IMR-90 (cell line): ENCODE results near the gene GLO1.

ENCODE experiments used
- CEBPB ChIP-seq: IDR thresholded peaks from 2 replicates; pipeline ENCODE4 v1.6.1; 2012; ENCODE audit warnings: low read depth, low read length, improper control_type of control experiment
- FOS ChIP-seq: fragments of 150-350 bp; IDR thresholded peaks from 2 replicates; pipeline ENCODE4 v1.6.1; 2016; ENCODE audit warnings: low read depth, low read length
- MXI1 ChIP-seq: IDR thresholded peaks from 2 replicates; pipeline ENCODE4 v1.6.1; 2012; ENCODE audit warnings: low read depth, mild to moderate bottlenecking, low read length, moderate library complexity, borderline replicate concordance
- NFE2L2 ChIP-seq: fragments of 150-350 bp; IDR thresholded peaks from 2 replicates; pipeline ENCODE4 v1.6.1; 2016; ENCODE audit warnings: low read depth, mild to moderate bottlenecking, low read length
- POLR2A ChIP-seq: IDR thresholded peaks from 2 replicates; pipeline ENCODE4 v1.6.1; 2012; ENCODE audit warnings: mild to moderate bottlenecking, low read depth, low read length
- RFX5 ChIP-seq: IDR thresholded peaks from 2 replicates; pipeline ENCODE4 v1.8.0; 2012; ENCODE audit warnings: low read depth, mild to moderate bottlenecking, low read length, moderate library complexity
- TF ChIP-seq, protein P1 (sequence below): fragments of 150-350 bp; IDR thresholded peaks from 2 replicates; pipeline ENCODE4 v1.6.1; 2017; ENCODE audit warnings: mild to moderate bottlenecking, antibody characterized with exemption, low read length, low read depth
- TF ChIP-seq, protein P2 (sequence below): conservative IDR thresholded peaks from 2 replicates; pipeline ENCODE4 v1.5.1; 2012; ENCODE audit warnings: mild to moderate bottlenecking, low read depth, low read length, improper control_type of control experiment

DNA sequence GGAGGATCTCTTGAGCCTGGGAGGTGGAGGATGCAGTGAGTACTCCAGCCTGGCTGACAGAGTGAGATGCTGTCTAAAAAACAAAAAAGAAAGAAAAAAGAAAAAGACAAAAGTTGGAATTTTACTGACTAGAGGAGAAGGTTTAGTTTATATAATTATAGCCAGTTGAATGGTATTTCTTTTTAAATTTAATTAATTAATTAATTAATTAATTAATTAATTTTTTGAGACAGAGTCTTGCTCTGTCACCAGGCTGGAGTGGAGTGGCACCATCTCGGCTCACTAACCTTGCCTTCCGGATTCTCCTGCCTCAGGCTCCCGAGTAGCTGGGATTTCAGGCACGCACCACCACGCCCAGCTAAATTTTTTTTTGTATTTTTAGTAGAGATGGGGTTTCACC lies 20.8 kb upstream of the GLO1 start:
- TF ChIP-seq, protein P1, sequence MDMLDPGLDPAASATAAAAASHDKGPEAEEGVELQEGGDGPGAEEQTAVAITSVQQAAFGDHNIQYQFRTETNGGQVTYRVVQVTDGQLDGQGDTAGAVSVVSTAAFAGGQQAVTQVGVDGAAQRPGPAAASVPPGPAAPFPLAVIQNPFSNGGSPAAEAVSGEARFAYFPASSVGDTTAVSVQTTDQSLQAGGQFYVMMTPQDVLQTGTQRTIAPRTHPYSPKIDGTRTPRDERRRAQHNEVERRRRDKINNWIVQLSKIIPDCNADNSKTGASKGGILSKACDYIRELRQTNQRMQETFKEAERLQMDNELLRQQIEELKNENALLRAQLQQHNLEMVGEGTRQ = no peak
- TF ChIP-seq, protein P2, sequence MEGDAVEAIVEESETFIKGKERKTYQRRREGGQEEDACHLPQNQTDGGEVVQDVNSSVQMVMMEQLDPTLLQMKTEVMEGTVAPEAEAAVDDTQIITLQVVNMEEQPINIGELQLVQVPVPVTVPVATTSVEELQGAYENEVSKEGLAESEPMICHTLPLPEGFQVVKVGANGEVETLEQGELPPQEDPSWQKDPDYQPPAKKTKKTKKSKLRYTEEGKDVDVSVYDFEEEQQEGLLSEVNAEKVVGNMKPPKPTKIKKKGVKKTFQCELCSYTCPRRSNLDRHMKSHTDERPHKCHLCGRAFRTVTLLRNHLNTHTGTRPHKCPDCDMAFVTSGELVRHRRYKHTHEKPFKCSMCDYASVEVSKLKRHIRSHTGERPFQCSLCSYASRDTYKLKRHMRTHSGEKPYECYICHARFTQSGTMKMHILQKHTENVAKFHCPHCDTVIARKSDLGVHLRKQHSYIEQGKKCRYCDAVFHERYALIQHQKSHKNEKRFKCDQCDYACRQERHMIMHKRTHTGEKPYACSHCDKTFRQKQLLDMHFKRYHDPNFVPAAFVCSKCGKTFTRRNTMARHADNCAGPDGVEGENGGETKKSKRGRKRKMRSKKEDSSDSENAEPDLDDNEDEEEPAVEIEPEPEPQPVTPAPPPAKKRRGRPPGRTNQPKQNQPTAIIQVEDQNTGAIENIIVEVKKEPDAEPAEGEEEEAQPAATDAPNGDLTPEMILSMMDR = no peak
- TF ChIP-seq MXI1 (no peak), FOS (no peak), NFE2L2 (no peak), CEBPB (no peak), POLR2A (no peak), RFX5 (no peak)
